Measurements from ENCODE around the gene PABPN1L.

- TF ChIP-seq CTCF (IDR thresholded peaks at IDR 0.05) (no peak), POLR2AphosphoS5 (IDR thresholded peaks at IDR 0.05) (no peak)
Measured at GRCh38 chr16:88879788-88880055, 13.3 kb upstream of the PABPN1L start.
